HG02642 (cell line): ENCODE data around the gene KCNMA1.

Experiments used
- ATAC-seq: cut with Tn5 transposase; IDR thresholded peaks from one replicate; pipeline ENCODE4 v1.9.1; 2021; ENCODE audit warnings: mild to moderate bottlenecking; ENCODE audit not compliant: unreplicated experiment, poor library complexity

The KCNMA1 gene

DNA sequence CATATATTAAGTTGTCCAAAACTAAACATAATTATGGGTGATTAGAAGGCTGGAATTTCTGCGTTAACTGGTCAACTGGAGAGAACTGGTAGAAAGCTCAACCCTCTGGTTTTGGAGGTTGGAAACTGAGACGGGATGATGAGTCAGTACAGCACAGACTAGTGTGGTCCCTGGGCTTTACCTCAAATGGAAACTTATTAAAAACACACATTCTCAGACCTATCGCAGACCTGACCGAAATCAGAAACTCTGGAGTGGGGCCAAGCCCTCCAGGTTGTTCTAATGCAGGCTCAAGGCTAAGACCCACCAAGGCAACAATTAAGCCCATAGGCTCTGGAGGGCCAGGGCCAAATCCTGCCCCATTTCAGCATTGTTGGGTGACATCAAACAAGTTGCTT is 136.9 kb downstream of the KCNMA1 start:
- ATAC-seq, result peak; percentile 66

DNA sequence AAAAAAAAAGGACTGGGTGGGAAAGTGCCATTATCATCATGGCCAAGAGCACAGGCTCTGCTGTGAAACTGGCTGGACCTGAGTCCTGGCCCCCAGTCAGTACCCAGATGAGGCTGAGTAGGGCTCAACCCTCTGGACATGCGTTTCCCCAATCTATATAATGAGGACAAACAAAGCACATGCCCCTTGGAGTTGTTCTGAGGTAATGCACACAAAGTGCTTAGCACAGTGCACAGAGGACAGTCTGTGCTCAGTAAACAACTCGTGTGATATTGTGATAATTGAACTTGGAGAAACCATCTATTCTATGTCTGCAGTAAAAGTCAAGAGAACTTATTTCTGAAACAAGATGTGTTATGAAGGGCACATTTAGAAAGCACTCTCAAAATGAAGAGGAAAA is 138.8 kb downstream of the KCNMA1 start:
- no peak for ATAC-seq

DNA sequence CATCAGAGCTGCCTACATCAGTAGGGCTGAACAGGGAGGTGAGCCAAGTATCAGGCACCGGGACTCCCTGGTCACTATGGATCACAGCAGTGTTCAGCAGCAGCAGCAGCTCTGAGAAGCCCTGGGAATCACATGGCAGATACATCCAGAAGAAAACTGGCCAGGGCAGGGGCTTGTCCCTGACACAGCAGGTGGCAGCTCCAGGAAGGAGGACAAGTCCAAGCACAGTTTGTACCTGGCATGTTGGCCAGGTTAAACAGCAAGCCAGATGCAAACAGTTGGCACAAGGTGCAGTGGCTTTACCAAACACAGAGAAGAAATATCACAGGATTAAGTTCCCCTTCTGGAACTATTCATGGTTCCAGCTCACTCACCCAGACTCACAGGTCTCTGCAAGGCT is 139.4 kb downstream of the KCNMA1 start:
- ATAC-seq, result no peak

DNA sequence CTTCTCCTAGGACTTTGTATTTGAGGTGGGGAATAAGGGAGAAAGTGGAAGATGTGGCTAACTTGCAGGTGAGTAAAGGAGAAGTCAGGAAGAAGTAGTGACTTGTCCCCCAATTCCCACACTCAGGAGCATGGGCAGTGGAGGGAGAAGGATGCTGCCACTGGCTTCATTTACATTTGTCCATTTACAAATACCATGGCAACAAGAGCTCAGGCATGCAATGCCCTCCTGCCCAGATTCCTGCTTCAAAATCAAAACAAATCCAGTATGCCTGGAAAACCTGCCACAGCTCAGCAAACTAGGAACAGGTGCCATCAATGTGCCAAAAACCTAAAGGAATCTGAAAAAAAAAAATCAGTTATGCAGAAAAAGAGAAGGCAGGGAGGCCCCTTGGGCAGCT is 139.9 kb downstream of the KCNMA1 start:
- ATAC-seq, result no peak

DNA sequence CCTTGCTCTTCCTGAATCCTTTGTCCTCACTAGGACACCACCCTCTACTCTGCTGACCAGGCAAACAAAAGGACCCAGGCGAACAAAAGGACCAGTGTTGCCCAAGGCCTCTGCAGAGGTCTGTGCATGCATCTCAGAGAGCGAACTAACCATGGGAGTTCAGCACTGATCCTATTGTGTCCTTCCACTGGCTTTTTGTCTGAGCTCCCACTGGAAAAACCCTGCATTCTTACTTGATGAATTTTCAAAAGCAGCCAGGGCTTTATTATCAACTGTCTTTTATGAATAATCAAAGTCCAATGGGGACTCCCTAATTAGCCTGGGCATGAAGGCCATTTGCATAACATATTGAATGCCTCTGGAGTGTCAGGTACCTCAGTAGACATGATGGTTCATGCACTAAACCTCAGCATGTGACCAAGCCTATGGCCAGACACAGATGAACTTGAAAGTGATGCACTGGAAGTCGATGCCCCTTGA is 140.6 kb downstream of the KCNMA1 start:
- no peak for ATAC-seq

DNA sequence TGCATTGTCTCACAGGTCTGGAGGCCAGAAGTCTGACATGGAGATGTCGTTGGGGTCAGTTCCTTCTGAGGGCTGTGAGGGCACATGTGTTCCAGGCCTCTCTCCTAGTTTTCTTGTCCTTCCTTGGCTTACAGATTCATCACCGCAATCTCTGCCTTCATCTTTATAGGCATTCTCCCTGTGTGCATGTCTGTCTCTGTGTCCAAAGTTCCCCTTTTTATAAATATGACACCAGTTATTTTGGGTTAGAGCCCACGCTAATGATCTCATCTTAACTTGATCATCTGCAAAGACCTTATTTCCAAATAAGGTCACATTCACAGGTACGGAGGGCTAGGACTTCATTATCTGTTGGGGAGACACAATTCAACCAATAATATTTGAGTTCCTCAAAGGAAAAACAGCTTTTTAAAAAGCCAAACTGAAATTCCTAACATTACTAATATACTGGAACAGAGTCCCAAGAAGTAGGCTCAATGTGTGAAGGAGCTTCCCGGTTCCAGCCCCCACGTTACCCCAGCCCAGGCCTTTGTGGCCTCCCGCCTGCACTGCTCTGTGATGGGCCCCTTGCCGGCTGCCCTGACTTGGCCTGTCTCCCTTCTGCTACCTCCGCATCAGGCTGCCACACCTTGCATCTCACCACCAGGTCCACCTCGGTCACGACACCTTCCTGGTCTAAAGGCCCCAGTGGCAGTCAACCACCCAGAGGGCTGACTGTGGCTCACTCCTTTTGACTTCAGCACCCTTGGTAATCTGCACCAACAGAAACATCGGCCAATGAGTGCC is 142.7 kb downstream of the KCNMA1 start:
- ATAC-seq, result no peak

DNA sequence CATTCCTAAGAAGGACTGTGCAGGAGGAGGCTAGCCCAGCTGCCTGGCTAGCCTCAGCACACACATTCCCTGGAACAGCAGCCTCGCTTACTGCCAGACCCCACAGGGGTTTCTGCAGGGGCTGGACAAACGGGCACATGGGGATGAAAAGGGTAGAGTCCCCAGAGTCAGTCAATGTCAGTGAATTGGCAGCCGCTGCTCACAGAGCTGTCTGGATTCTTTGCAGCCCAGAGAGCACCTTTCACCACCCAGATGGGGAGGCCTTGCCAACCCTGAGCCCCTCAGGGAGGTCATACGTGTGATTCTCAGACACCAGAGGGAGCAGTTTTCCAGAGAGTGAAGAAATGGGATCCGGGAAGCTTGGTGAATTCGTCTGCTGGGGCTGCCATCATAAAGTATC is 143.3 kb downstream of the KCNMA1 start:
- ATAC-seq, result no peak

DNA sequence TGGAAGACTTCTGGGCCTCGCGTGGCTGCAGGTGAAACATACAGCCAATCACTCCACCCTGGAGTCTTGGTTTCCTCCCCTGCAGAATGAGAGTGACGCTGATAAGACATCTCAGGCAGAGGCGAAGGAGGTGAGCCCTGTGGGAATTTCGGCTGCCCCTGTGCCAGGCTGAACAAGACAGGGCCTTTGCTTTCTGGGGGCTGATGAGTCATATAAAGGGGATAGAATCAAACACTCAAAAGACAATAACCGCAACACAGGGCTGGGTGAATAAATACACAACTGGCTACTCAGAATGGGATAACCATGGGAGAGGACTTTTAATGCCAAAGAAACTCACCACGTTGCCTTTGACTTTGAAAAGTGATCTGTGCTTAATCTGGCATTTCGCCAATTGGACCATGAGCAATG is 143.8 kb downstream of the KCNMA1 start:
- no peak for ATAC-seq

DNA sequence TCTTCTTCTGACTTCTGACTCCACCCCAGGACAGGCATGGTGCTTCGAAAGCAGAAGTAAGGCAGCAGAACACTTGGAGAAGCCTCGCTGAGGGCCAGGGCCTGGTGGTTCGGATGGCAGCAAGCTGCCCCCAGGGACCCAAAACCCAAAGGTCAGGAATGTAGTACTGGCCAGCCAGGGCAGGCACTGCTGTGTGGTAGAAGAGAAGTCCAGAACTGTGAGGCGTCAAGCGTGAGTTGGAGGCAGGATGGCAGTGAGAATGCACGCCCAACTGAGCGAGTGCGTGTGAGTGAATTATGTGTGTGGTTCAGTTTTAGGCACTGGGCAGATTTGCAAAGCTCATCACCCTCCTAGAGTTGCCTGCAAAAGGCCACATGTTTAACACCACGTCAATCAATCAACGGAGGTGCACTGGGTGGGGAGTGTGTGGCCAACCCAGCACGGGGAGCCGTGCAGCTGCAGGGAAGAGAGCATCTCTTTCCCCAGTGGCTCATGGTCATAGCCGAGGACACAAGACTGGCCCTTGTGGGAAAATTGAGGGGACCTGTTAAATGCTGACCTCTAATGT is 144.3 kb downstream of the KCNMA1 start:
- ATAC-seq, result no peak

DNA sequence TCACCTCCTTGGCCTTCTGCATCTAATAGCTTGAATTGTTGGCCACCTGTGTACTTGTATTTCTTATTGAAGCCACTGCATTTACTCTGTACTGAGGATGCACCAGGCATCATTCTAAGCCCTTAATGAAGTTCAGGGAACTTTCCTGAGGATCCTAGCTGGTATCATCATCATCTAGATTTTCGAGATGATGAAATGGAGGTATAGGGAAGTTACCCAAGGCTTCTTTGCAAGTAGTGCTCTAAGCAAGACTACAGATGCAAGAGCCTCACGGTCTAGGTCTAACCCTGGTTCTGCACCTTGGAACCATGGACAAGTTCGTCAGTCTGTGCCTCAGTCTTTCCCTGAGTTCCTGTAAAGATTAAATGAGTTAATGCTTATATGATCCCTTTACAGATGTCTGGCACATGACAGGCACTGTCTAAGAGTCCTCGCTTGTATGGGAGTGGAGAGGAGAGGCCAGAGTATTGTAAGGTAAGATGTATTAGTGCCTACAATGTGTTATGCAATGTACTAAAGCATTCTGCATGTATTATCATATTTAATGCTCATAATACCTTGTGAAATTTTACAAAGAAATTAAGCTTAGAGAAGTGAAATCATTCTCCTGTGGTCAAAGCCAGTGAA is 145.1 kb downstream of the KCNMA1 start:
- ATAC-seq, result no peak

DNA sequence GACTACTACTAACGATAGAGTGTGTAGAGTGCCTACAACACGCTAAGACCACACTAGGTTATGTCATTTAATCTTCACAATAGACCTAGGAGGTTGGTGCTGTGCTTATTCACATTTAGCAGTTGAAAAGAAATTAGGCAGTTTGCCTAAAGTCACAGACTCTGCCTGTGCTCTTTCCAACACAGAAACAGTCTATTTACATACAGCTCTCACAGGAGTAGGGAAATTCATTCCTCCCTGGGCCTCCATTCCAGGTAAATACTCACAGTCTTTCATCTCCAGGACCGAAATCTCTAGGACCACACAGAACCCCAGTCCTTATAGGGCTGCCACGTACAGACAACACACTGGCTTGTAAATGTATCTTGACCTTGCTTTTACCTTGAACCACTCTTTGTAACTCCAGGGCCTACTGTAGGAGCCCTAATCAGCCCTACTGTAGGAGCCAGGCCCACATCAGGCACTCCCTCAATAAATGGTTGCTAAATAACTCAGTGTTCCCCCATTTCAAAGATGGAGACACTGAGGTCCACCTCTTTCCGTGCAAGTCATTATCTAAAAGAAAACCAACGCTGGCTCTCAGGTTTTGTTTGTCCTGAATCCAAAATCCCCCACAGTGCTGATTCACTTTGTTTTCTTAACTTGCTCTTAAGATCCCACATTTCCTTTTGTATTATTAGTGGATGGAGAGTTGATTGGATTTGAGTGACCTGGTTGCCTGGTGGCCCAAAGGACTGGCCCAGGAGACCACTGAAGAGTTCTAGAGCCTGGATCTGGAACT is 146.9 kb downstream of the KCNMA1 start:
- ATAC-seq, result no peak

DNA sequence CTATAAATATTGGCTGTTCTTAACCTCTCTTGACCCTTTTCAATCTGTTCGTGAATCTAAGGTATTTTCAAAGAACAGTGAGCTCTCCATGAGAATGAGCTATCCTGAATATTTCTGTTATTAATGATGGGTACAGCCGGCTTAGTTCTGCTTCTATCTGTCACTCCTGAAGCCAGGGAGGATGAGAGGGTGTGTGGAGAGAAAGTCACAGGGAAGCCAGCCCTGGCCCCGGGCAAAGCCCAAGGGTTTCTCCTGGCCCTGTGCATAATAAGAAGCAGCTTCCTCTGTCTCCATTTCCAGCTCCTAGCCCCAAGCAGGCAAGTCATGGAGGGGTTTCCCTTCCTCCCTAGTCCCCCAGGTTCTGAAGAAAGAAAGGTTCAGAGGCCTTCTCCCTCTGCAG is 151.1 kb downstream of the KCNMA1 start:
- no peak for ATAC-seq

DNA sequence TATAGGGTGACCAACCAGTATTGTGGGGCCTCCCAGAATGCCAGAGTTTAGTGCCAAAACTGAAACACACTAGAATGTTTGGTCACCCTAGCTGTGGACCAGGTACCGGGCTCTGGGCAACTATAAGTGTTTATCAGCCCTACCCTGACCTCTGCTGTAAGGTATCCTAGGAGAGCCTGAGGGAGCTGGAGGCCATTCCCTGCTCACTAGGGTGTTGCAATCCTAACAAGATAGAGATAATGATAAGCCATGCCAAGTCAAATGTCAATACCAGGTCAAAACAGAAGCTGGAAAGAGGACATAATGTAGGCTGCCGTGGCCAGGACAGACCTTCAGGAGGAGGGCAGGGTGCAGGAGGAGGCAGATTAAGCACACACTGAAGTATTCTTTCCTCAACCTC is 151.8 kb downstream of the KCNMA1 start:
- no peak for ATAC-seq

DNA sequence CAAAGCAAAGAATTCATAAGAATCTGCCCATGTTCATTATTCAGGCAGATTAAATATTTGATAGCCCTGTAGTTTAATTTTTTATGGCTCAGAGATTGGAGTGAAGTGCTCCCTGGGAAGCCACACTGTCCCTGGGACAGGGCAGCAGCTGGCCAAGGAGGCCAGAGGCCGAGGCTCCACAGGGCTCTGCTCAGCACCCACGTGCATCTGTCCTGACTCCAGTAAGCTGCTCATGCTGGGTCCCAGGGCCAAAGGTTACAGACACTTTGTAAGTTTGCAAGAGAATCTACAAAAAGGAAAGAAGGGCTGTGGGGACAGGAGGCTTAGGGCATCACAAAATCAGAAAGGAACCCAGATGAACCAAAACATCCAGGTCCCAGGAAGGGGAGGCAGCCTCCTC is 155.5 kb downstream of the KCNMA1 start:
- no peak for ATAC-seq

DNA sequence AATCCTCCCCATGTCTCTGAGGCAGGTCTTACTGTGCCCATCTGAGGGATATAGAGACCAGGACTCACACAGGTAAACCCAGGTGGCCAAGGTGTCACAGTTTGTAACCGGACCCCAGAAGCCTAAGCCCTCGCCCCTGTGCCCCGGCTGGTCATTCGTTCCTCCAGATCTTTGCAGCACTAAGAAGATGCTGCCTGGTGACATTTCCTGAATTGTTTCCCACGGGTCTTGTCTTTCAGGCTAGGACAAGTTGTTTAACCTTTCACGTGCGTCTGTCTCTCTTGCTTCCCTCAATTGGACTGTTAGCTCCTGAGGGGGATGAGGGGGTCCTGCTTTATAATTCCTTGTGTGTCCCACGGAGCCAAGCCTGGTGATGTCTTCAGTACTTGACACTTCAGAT is 158.0 kb downstream of the KCNMA1 start:
- ATAC-seq, result no peak

DNA sequence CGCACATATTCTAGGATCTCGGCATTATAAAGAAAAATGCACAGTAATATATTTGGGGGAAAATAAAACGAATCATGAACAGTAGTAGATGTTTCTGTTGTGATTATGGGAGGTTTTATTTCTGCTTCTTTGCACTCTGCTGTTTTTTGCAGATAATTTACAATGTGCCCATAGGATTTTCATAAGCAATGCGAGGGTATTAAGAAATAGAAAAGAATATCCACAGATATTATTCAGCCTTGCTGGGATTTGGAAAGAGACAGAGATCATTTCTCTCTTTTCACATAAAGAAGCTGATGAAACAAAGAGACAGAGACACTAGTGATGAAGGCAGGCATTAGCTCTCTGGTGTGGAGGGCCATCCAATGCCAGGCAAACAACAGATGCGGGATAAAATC is 158.6 kb downstream of the KCNMA1 start:
- no peak for ATAC-seq

DNA sequence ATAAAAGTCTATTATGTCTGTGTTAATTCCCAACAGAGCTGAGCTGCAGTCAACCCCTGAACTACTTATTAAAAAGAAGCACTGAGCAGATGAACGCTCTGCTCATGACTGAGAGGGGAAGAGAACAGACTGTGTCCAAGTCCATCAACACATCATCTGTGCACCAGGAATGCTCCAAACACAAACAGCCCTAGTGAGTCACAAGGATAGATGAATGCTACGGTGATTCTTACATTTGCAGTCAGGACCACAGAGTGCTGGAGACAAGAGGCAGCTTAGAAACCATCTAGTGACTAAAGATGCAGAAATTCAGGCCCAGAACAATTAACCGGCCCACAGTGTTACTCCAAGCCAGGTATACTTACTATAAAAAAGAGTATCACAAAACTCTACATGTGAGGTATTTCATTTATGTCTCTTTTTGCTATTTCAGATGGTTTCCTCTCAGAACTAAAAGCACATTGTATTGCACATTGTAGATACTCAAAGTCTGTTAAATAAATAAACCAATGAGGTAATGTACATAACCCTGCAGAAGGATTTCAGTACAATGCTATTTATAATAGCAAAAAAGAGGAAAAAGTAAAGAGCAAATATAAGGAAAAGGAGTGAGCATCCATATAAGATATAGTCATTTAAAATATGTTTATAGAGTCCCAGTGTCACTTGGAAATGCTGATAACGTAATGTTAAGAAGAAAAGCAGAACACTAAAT is 159.2 kb downstream of the KCNMA1 start:
- no peak for ATAC-seq

DNA sequence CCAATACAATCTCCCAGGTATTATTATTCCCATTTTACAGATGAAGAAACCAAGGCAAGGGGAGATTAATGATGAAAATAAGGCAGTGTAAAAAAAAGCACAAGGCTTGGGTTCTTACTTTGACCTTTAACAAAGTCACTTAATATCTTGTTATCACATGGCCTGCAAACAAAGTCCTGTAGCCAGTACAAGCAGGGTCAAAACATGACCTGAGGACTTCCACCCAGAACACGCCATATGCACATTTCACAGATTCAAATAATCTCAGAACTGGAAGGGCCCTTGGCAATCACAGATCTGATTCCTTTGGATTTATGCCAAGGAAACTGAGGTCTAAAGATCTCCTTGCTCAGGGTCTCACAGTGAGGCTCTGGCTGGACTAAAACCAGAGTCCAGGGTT is 162.1 kb downstream of the KCNMA1 start:
- ATAC-seq, result no peak

DNA sequence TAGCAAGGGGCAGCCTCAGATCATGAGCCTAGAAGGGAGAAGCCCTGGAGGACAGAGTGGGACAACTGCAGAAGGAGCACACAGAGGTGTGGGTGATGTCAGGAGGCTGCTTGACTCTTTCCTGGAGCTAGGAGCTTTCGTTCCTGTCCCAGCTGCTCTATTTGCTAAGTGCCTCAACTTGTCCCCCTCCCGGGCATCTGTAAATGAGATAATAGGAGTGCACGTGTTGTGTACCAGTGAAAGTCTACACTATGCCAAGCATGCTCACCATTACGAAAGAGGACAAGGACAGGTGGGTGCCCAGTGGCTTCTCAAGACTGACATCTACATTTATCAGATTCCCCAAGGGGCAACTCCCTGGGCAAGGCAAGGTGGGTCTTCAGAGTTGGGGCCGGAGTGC is 162.7 kb downstream of the KCNMA1 start:
- ATAC-seq, result no peak

DNA sequence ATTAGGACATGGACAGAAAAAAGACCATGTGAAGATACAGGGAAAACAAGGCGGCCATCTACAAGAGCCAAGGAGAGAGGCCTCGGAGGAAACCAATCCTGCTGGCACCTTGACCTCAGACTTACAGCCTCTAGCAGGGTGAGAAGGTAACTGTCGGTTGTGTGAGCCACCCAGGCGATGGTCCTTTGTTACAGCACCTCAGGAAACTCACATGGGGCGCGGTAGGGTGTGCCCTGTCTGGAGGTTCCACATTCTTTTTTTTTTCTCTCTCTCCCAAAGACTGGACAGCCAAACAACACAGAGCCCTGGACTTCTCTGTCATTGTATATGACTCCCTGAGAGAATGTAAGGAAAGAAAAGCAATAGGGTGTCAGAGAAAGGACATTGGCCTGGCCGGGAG is 163.2 kb downstream of the KCNMA1 start:
- ATAC-seq, result no peak
